Osteoblast (primary cell): ENCODE data around the gene IGFL2. TPM values are rescaled to one million over a fixed set of nuclear protein-coding genes. Genes with fewer than 3 reads are reported as not detected.
A peak's percentile ranks its signal among the peaks of the same experiment; 100 is the strongest.

ENCODE experiments used
- DNase-seq: peaks from one replicate; pipeline ENCODE4 v3.0.0; 2011; ENCODE audit warnings: low spot score, mixed read lengths; ENCODE audit not compliant: insufficient read length; ENCODE audit errors: missing footprints
- H2AFZ ChIP-seq: 2 replicates; pipeline ENCODE4 v1.6.0; 2011; ENCODE audit warnings: mild to moderate bottlenecking, low read length
- H3K27ac ChIP-seq: 2 replicates; pipeline ENCODE4 v1.5.1; 2011; ENCODE audit warnings: mild to moderate bottlenecking, low read depth, low read length, moderate library complexity
- H3K27me3 ChIP-seq: 2 replicates; pipeline ENCODE4 v1.6.0; 2012; ENCODE audit warnings: mild to moderate bottlenecking, control low read depth, inconsistent platforms, low read length, moderate library complexity; ENCODE audit not compliant: insufficient read depth
- H3K36me3 ChIP-seq: 2 replicates; pipeline ENCODE4 v1.5.1; 2011; ENCODE audit warnings: mild to moderate bottlenecking, low read length, control low read depth, moderate library complexity; ENCODE audit not compliant: insufficient read depth
- H3K4me1 ChIP-seq: 2 replicates; pipeline ENCODE4 v1.5.1; 2011; ENCODE audit warnings: mild to moderate bottlenecking, low read length, control low read depth, moderate library complexity; ENCODE audit not compliant: insufficient read depth
- H3K4me2 ChIP-seq: 2 replicates; pipeline ENCODE4 v1.6.0; 2011; ENCODE audit warnings: mild to moderate bottlenecking, low read length; ENCODE audit not compliant: insufficient read depth
- H3K4me3 ChIP-seq: fragments of 200-600 bp; sonication (generic); 3 replicates; pipeline ENCODE4 v1.5.1; 2012; ENCODE audit warnings: mild to moderate bottlenecking, low read length, inconsistent platforms; ENCODE audit not compliant: insufficient read depth
- H3K79me2 ChIP-seq: 2 replicates; pipeline ENCODE4 v1.6.0; 2012; ENCODE audit warnings: mild to moderate bottlenecking, low read length, control low read depth, inconsistent platforms; ENCODE audit not compliant: insufficient read depth
- H3K9me3 ChIP-seq: 2 replicates; pipeline ENCODE4 v1.5.1; 2011; ENCODE audit warnings: low read depth, low read length, control low read depth
- H4K20me1 ChIP-seq: 2 replicates; pipeline ENCODE4 v1.6.0; 2012; ENCODE audit warnings: mild to moderate bottlenecking, low read length, control low read depth; ENCODE audit not compliant: insufficient read depth
- CTCF ChIP-seq: IDR thresholded peaks from 2 replicates; pipeline ENCODE4 v1.5.1; 2011; ENCODE audit warnings: mild to moderate bottlenecking, low read depth, low read length, moderate library complexity; ENCODE audit errors: extremely low read depth
- total RNA-seq: library from RNA; depleted of rRNA; stranded (reverse); fragments of >200 nt; gene quantifications from 2 replicates; pipeline ENCODE4 v1.2.3, GENCODE V29; 2012

Gene IGFL2
- total RNA-seq, 1 donor, result not detected

GRCh38 chr19:46107371-46107770 is 40.7 kb upstream of the IGFL2 start:
- no peak overlapping the region for H3K4me3 ChIP-seq
- H3K27ac ChIP-seq, result no peak overlapping the region
- no peaks in the 10 kb centered on the region for H4K20me1 ChIP-seq
- peaks cover 12% of the 10 kb centered on the region for H3K4me1 ChIP-seq
- H3K9me3 ChIP-seq, result no peaks in the 10 kb centered on the region
- TF ChIP-seq CTCF, result no peak
- H3K79me2 ChIP-seq, result no peaks in the 10 kb centered on the region
- no peaks in the 10 kb centered on the region for H3K36me3 ChIP-seq
- no peak overlapping the region for H2AFZ ChIP-seq
- peak overlapping the region; percentile 3 for H3K4me2 ChIP-seq
- peaks cover 35% of the 10 kb centered on the region for H3K27me3 ChIP-seq
- DNase-seq, result no peak

- no peak for TF ChIP-seq CTCF
- no peak for DNase-seq
- H3K27me3 ChIP-seq, result peaks cover 26% of the 10 kb centered on the region
- H3K79me2 ChIP-seq, result no peaks in the 10 kb centered on the region
- H3K4me1 ChIP-seq, result peaks cover 13% of the 10 kb centered on the region
- no peaks in the 10 kb centered on the region for H3K36me3 ChIP-seq
- H3K27ac ChIP-seq, result no peak overlapping the region
- H3K9me3 ChIP-seq, result no peaks in the 10 kb centered on the region
- no peaks in the 10 kb centered on the region for H4K20me1 ChIP-seq
- H3K4me2 ChIP-seq, result no peak overlapping the region
- H3K4me3 ChIP-seq, result no peak overlapping the region
- no peak overlapping the region for H2AFZ ChIP-seq
These were observed 38.2 kb upstream of the IGFL2 start for GRCh38 chr19:46109876-46110275.

- no peaks in the 10 kb centered on the region for H3K9me3 ChIP-seq
- H3K79me2 ChIP-seq, result no peaks in the 10 kb centered on the region
- peaks cover 28% of the 10 kb centered on the region for H3K4me1 ChIP-seq
- H3K4me3 ChIP-seq, result no peak overlapping the region
- no peak overlapping the region for H2AFZ ChIP-seq
- no peak for TF ChIP-seq CTCF
- no peak overlapping the region for H3K27ac ChIP-seq
- no peak overlapping the region for H3K4me2 ChIP-seq
- no peak for DNase-seq
- H3K27me3 ChIP-seq, result peaks cover 20% of the 10 kb centered on the region
- no peaks in the 10 kb centered on the region for H4K20me1 ChIP-seq
- no peaks in the 10 kb centered on the region for H3K36me3 ChIP-seq
These were observed 36.7 kb upstream of the IGFL2 start for GRCh38 chr19:46111376-46111775.

- no peak for TF ChIP-seq CTCF
- peaks cover 16% of the 10 kb centered on the region for H3K27me3 ChIP-seq
- H3K9me3 ChIP-seq, result no peaks in the 10 kb centered on the region
- H4K20me1 ChIP-seq, result no peaks in the 10 kb centered on the region
- H2AFZ ChIP-seq, result no peak overlapping the region
- DNase-seq, result no peak
- no peak overlapping the region for H3K4me3 ChIP-seq
- H3K4me1 ChIP-seq, result peaks cover 22% of the 10 kb centered on the region
- H3K79me2 ChIP-seq, result no peaks in the 10 kb centered on the region
- H3K36me3 ChIP-seq, result no peaks in the 10 kb centered on the region
- no peak overlapping the region for H3K4me2 ChIP-seq
- H3K27ac ChIP-seq, result no peak overlapping the region
These were observed 35.5 kb upstream of the IGFL2 start for GRCh38 chr19:46112527-46112926.
